Pancreas (tissue), 10 donors: ENCODE data around the gene DBN1. TPM values are rescaled to one million over a fixed set of nuclear protein-coding genes. Genes with fewer than 3 reads are reported as not detected.
A peak's percentile ranks its signal among the peaks of the same experiment; 100 is the strongest.

Source experiments
- ATAC-seq, 4 donors: fragments of 200-7000 bp; cut with Tn5 transposase; one replicate each; pipeline versions ENCODE4 v1.8.0 to v1.9.1; 2020; ENCODE audit warnings: mild to moderate bottlenecking in 4 of 4, moderate library complexity in 4 of 4
- DNase-seq, 6 donors: peaks; one replicate each; pipeline ENCODE4 v3.0.0-alpha.2; 2020
- FAIRE-seq: peaks from 2 replicates; lab custom pipeline; 2012; peaks lifted over from hg19 to GRCh38; lab: Jason Lieb, UNC
- H3K27ac ChIP-seq, 4 donors: fragments of 200-600 bp; sonication (generic); 1 replicate in 3 of 4; 2 replicates in 1 of 4; pipeline versions ENCODE4 v1.5.0 to v1.8.0; 2020
- H3K27me3 ChIP-seq, 4 donors: fragments of 200-600 bp; one replicate each; pipeline ENCODE4 v1.8.0; 2021
- H3K36me3 ChIP-seq, 3 donors: fragments of 200-600 bp; sonication (generic) in 1 of 3; one replicate each; pipeline versions ENCODE4 v1.5.0 to v1.8.0; 2020 to 2021
- H3K4me1 ChIP-seq, 3 donors: fragments of 200-600 bp; one replicate each; pipeline ENCODE4 v1.8.0; 2021
- H3K4me3 ChIP-seq, 4 donors: fragments of 200-600 bp; sonication (generic) in 2 of 4; one replicate each; pipeline versions ENCODE4 v1.5.0 to v1.8.0; 2020 to 2021
- H3K9me3 ChIP-seq, 4 donors: fragments of 200-600 bp; one replicate each; pipeline ENCODE4 v1.8.0; 2021
- WGBS, 2 donors: extraction: QIAGEN DNeasy Blood & Tissue Kit; methylation state at CpG; one replicate each; pipeline ENCODE4 v1.1.7; 2013; 5-methylcytosine and 5-hydroxymethylcytosine counted together
- intact Hi-C, 3 donors: fragments of 100-400 bp; cut with DNase I; formaldehyde crosslinking; loops; one replicate each; pipeline versions ENCODE4 v1.11.1 to v1.14.2; 2022
- polyA plus RNA-seq, 2 donors: library from polyadenylated mRNA; stranded (reverse); fragments of 200-250 nt; gene quantifications; one replicate each; pipeline ENCODE4 v1.2.3, GENCODE V29; 2013
- total RNA-seq, 6 donors: library from RNA; stranded (reverse); fragmentation: NEBNext Ultra II Directional in 4 of 6; extraction: Animal tissue kit (Norgen Biotek cat#: 25700) in 4 of 6; gene quantifications; one replicate each; pipeline versions ENCODE4 v1.2.1 to v1.2.4, GENCODE V29; 2021 to 2023
- TF ChIP-seq, protein P1 (sequence below), 4 donors: fragments of 200-600 bp; sonication (generic) in 3 of 4; IDR thresholded peaks; one replicate each; pipeline versions ENCODE4 v1.5.0 to v1.8.0; 2021; ENCODE audit warnings: antibody characterized with exemption in 4 of 4
- donor health status: healthy with polysubstance abuse.
- donor health status: DM: no; HTN: no; CAD: no; lungs with moderate emphysema.
- donor health status: DM: no; HTN: no; CAD: no.
- donor health status: control.
- donor health status: control.
- donor health status: Bipolar disorder and iron deficiency.
- donor health status: DM: yes; HTN: yes; CAD: no.
- donor health status: DM: no; HTN: no; CAD: no.
- donor health status: DM: no; HTN: no; CAD: no.
- donor health status: DM: yes; HTN: yes; CAD: no.

Gene DBN1
- total and polyA plus RNA-seq, 8 donors: 10.2 to 38.2 (median 17.0) TPM

DNA sequence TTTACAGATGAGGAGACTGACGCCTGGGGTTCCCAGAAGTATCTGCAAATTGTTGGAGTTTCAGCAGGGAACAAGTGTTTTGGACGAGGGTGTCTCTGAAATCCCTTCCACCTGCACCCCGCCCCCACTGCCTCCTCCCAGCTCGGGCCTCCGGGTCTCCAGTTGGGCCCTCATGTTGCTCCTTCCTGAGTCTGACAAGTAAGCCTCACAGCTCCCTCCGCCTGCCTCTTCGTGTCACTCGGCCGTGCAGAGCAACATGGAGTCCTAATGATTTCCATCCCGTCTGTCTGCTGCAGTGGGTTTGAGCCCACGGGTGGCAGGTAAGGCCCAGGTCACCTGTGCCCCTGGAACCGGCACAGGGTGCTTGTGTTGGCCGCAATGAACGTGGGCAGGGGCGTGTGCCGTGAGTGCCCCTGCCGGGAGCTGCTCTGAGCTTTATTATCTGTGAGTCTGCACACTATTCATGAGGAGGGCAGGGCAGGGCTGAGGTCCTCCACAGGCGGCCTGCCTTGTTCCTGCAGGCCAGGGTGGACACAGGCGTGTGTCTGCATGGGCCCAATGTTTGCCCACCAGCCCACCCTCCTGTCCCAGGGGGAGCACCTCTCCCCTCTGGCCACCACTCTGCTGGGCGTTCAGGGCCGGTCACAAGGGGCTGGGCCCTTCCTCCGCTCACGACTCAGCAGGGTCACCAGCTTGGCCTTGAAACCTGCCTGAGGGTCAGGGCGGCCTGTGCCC lies 30.1 kb upstream of the DBN1 start:
- WGBS, 2 donors: 68 to 85% methylated on average over 24 of the region's 24 CpGs
- intact Hi-C loops: loop anchor here in 2 of 3 donors (5.0 kb wide), 1 partner anchor 111 kb away; no protein-coding TSS in a partner anchor
- TF ChIP-seq, protein P1, sequence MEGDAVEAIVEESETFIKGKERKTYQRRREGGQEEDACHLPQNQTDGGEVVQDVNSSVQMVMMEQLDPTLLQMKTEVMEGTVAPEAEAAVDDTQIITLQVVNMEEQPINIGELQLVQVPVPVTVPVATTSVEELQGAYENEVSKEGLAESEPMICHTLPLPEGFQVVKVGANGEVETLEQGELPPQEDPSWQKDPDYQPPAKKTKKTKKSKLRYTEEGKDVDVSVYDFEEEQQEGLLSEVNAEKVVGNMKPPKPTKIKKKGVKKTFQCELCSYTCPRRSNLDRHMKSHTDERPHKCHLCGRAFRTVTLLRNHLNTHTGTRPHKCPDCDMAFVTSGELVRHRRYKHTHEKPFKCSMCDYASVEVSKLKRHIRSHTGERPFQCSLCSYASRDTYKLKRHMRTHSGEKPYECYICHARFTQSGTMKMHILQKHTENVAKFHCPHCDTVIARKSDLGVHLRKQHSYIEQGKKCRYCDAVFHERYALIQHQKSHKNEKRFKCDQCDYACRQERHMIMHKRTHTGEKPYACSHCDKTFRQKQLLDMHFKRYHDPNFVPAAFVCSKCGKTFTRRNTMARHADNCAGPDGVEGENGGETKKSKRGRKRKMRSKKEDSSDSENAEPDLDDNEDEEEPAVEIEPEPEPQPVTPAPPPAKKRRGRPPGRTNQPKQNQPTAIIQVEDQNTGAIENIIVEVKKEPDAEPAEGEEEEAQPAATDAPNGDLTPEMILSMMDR (IDR thresholded peaks at IDR 0.05): no peak
- Histone ChIP-seq H3K9me3 (no peaks in the 10 kb centered on the region), H3K27me3 (no peaks in the 10 kb centered on the region), H3K4me1 (no peaks in the 10 kb centered on the region), H3K36me3 (no peaks in the 10 kb centered on the region), H3K27ac (no peak overlapping the region), H3K4me3 (no peak overlapping the region)
- FAIRE-seq (no peak), DNase-seq (peak in 1 of 6 donors; percentile 58), ATAC-seq (no peak)

DNA sequence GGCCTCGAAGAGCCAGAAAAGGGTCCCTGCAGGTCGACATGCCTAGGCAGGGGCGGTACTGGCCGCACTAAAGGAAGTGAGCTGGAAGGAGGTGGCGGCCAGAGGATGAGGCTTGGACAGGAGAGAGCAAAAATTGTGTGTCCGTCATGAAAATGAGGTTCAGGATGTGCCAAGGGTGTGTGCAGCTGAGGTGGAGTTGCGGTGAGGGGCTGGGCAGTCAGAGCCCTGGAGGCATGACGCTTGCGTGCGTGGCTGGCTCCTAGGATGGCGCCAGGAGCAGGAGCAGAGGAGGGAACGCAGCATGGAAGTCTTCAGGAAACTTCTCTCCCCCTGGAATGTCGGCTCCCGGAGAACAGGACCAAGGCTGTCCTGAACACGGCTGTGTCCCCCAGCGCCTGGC lies 29.5 kb upstream of the DBN1 start:
- Histone ChIP-seq H3K27me3 (no peaks in the 10 kb centered on the region), H3K27ac (no peak overlapping the region), H3K36me3 (no peaks in the 10 kb centered on the region), H3K4me1 (peaks cover 0 to 5% (median 0%) of the 10 kb centered on the region in 3 donors), H3K9me3 (no peaks in the 10 kb centered on the region), H3K4me3 (no peak overlapping the region)
- TF ChIP-seq, protein P1 (IDR thresholded peaks at IDR 0.05): no peak
- ATAC-seq (no peak), FAIRE-seq (no peak), DNase-seq (peak in 1 of 6 donors; percentile 36)
- intact Hi-C loops: loop anchor here in 2 of 3 donors (5.0 kb wide), 1 partner anchor 111 kb away; no protein-coding TSS in a partner anchor
- 67 to 78% methylated on average over 16 of the region's 16 CpGs for WGBS, 2 donors

DNA sequence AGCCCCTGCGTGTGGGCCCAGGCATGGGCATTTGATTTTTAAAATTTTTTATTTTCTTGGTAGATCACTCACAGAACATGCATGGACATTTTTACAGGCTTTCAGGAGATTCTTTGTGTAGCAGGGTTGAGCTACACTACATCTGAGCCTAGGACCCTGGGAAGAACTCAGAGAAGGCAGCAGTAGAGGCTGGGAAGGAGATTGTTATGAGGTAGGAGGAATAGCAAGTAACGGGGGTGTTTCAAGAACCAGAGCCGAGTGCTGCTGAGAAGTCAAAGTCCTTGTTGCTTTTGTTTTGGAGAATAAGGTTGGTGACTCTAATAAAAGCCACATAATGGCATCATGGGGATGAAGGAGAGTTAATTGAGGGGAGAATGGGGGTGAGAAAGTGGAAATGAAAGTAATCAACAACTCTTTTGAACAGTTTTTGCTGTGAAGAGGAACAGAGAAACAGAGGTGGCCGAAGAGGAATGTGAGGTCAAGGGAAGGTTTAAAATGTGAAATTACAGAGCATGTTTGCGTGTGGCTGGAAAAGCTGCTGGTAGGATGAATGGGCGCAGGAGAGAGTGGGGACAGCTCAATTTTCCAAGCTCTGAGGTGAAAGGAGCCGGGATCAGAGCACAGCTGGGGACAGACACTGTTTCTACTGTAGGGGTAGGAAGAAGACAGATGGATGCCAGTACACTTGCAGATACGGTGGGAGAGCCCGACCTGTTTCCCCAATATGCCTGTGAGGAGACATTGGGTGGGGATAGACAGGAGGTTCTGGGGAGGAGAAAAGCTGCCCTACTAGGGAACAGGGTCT lies 28.6 kb upstream of the DBN1 start:
- no peak for FAIRE-seq
- TF ChIP-seq, protein P1 (IDR thresholded peaks at IDR 0.05): no peak
- 51 to 62% methylated on average over 9 of the region's 9 CpGs for WGBS, 2 donors

DNA sequence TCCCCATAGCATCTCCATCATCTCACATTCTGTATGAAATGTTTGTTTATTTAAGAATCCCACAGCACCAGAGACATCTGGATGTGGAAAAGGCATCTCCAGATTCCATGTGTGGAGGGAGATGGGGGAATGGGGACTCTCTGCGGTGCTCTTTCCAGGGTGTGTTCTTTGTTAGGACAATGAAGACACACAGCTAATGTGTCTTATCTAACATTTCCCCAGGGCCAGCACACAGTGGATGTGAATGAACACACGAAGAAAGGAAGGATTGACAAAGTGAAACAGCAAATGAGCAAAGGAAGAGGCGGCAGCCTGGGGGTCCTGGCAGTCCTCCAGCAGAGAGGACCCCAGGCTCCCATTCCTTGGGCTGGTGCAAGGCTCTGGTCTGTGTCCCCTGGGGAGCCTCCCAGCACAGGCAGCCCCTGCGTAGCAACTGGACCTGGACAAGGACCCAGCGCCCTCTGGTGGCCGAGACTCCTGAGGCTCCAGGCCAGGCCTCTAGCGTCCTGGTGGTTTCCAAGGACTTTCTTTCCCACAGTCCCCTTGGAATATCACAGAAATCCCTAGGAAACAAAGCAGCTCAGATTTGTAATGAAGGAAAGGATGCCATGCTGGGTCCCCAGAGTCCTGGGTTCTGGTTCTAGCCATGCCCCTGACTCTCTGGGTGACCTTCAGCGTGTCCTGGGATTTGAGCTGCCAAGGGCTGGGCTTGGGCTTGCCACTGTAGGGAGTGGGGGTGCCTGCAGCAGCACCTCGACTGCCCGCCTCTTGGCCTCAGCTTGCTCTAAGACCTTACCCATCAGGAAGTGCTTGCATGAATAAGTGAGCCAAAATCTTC lies 27.5 kb upstream of the DBN1 start:
- H3K4me1 ChIP-seq: peaks cover 0 to 5% (median 0%) of the 10 kb centered on the region in 3 donors
- H3K9me3 ChIP-seq: no peaks in the 10 kb centered on the region
- FAIRE-seq (no peak), ATAC-seq (peak in 3 of 4 donors; percentile 54 to 59 (median 54)), DNase-seq (peak; percentile 78 to 99 (median 90))
- TF ChIP-seq, protein P1 (IDR thresholded peaks at IDR 0.05): peak; percentile 85 to 97 (median 94)
- no peaks in the 10 kb centered on the region for H3K36me3 ChIP-seq
- H3K27me3 ChIP-seq: no peaks in the 10 kb centered on the region
- no peak overlapping the region for H3K27ac ChIP-seq
- intact Hi-C loops: loop anchor here in 2 of 3 donors (5.0 kb wide), 1 partner anchor 109 kb away; no protein-coding TSS in a partner anchor
- no peak overlapping the region for H3K4me3 ChIP-seq
- WGBS, 2 donors: 11 to 15% methylated on average over 10 of the region's 10 CpGs

More for the DNA sequence above, 28.6 kb upstream of the DBN1 start:
- Histone ChIP-seq H3K4me3 (no peak overlapping the region), H3K36me3 (no peaks in the 10 kb centered on the region), H3K27ac (no peak overlapping the region), H3K4me1 (peaks cover 0 to 5% (median 0%) of the 10 kb centered on the region in 3 donors), H3K27me3 (no peaks in the 10 kb centered on the region), H3K9me3 (no peaks in the 10 kb centered on the region)
- DNase-seq (no peak), ATAC-seq (no peak)
- intact Hi-C loops: loop anchor here in 2 of 3 donors (5.0 kb wide), 1 partner anchor 110 kb away; no protein-coding TSS in a partner anchor
